ENCODE measurements around the gene C1orf174.

The C1orf174 gene

GRCh38 chr1:3902111-3902511 lies 2.0 kb upstream of the C1orf174 start:
- Histone ChIP-seq H2BK120ac (ENCODE audit: insufficient read depth, low read length, poor library complexity) (no peak overlapping the region), H3K36me3 (ENCODE audit: control insufficient read depth in 1 of 2, insufficient read depth in 2 of 2, low read length in 2 of 2) (peaks cover 0 to 2% of the 10 kb centered on the region in 2 experiments), H3K27ac (ENCODE audit: low read depth, low read length) (no peak overlapping the region), H3K23ac (ENCODE audit: low read length) (no peak overlapping the region), H3K79me2 (ENCODE audit: control insufficient read depth, insufficient read depth, low read length, poor library complexity) (peaks cover 14% of the 10 kb centered on the region), H3K14ac (ENCODE audit: low read length) (no peak overlapping the region), H3K4me3 (ENCODE audit: low read depth, low read length) (no peak overlapping the region), H2BK12ac (ENCODE audit: low read length) (no peak overlapping the region), H3K27me3 (ENCODE audit: insufficient read depth, low read length) (no peaks in the 10 kb centered on the region), H2AK5ac (ENCODE audit: low read length) (no peak overlapping the region), H3K4me2 (ENCODE audit: low read length) (no peak overlapping the region), H3K18ac (ENCODE audit: low read length) (no peak overlapping the region), H3K4me1 (ENCODE audit: control insufficient read depth in 1 of 2, insufficient read depth in 2 of 2, low read length in 2 of 2) (peaks cover 4 to 5% of the 10 kb centered on the region in 2 experiments), H3K9ac (ENCODE audit: low read length) (no peak overlapping the region), H3K79me1 (ENCODE audit: low read length) (peaks cover 16% of the 10 kb centered on the region), H2AFZ (ENCODE audit: insufficient read depth, low read length, poor library complexity) (no peak overlapping the region), H3K9me3 (ENCODE audit: insufficient read depth, low read depth, low read length) (no peaks in the 10 kb centered on the region), H4K12ac (ENCODE audit: low read depth, low read length) (no peak overlapping the region), H4K91ac (ENCODE audit: low read depth, low read length) (no peak overlapping the region), H4K8ac (ENCODE audit: low read depth, low read length) (no peak overlapping the region), H3K4ac (ENCODE audit: low read depth, low read length) (no peak overlapping the region), H2BK5ac (ENCODE audit: low read depth, low read length, poor library complexity) (no peak overlapping the region)
- WGBS (ENCODE audit: extremely low coverage, insufficient coverage, insufficient read length): no CpG with 5 or more reads among the region's 15 CpGs
- no peak for DNase-seq

GRCh38 chr1:3900969-3901529 lies 977 bp upstream of the C1orf174 start:
- Histone ChIP-seq H3K14ac (ENCODE audit: low read length) (peak overlapping the region; percentile 43), H4K12ac (ENCODE audit: low read depth, low read length) (peak overlapping the region; percentile 26), H3K4me3 (ENCODE audit: low read depth, low read length) (peak overlapping the region; percentile 94), H3K9ac (ENCODE audit: low read length) (peak overlapping the region; percentile 91), H3K36me3 (ENCODE audit: control insufficient read depth in 1 of 2, insufficient read depth in 2 of 2, low read length in 2 of 2) (peaks cover 0 to 2% of the 10 kb centered on the region in 2 experiments), H4K91ac (ENCODE audit: low read depth, low read length) (peak overlapping the region; percentile 73), H4K8ac (ENCODE audit: low read depth, low read length) (peak overlapping the region; percentile 70), H2AK5ac (ENCODE audit: low read length) (no peak overlapping the region), H2BK5ac (ENCODE audit: low read depth, low read length, poor library complexity) (peak overlapping the region; percentile 18), H3K79me2 (ENCODE audit: control insufficient read depth, insufficient read depth, low read length, poor library complexity) (peaks cover 15% of the 10 kb centered on the region), H3K23ac (ENCODE audit: low read length) (no peak overlapping the region), H3K4me2 (ENCODE audit: low read length) (peak overlapping the region; percentile 95), H3K79me1 (ENCODE audit: low read length) (peaks cover 16% of the 10 kb centered on the region), H3K18ac (ENCODE audit: low read length) (peak overlapping the region; percentile 22), H2AFZ (ENCODE audit: insufficient read depth, low read length, poor library complexity) (peak overlapping the region; percentile 39), H3K4me1 (ENCODE audit: control insufficient read depth in 1 of 2, insufficient read depth in 2 of 2, low read length in 2 of 2) (peaks cover 8 to 11% of the 10 kb centered on the region in 2 experiments), H2BK12ac (ENCODE audit: low read length) (no peak overlapping the region), H3K27ac (ENCODE audit: low read depth, low read length) (peak overlapping the region; percentile 89), H3K27me3 (ENCODE audit: insufficient read depth, low read length) (no peaks in the 10 kb centered on the region), H3K9me3 (ENCODE audit: insufficient read depth, low read depth, low read length) (no peaks in the 10 kb centered on the region), H2BK120ac (ENCODE audit: insufficient read depth, low read length, poor library complexity) (peak overlapping the region; percentile 24), H3K4ac (ENCODE audit: low read depth, low read length) (peak overlapping the region; percentile 12)
- peak; percentile 96 to 99 for DNase-seq
- no CpG with 5 or more reads among the region's 51 CpGs for WGBS (ENCODE audit: extremely low coverage, insufficient coverage, insufficient read length)

- peak overlapping the region; percentile 90 for H2BK5ac ChIP-seq (ENCODE audit: low read depth, low read length, poor library complexity)
- peak overlapping the region; percentile 95 for H4K91ac ChIP-seq (ENCODE audit: low read depth, low read length)
- peak overlapping the region; percentile 90 for H3K4ac ChIP-seq (ENCODE audit: low read depth, low read length)
- H3K4me1 ChIP-seq (ENCODE audit: control insufficient read depth in 1 of 2, insufficient read depth in 2 of 2, low read length in 2 of 2): peaks cover 10 to 15% of the 10 kb centered on the region in 2 experiments
- no peaks in the 10 kb centered on the region for H3K27me3 ChIP-seq (ENCODE audit: insufficient read depth, low read length)
- no peak overlapping the region for H3K23ac ChIP-seq (ENCODE audit: low read length)
- H3K9me3 ChIP-seq (ENCODE audit: insufficient read depth, low read depth, low read length): no peaks in the 10 kb centered on the region
- peaks cover 16% of the 10 kb centered on the region for H3K79me1 ChIP-seq (ENCODE audit: low read length)
- peak overlapping the region; percentile 75 for H3K4me2 ChIP-seq (ENCODE audit: low read length)
- H3K9ac ChIP-seq (ENCODE audit: low read length): peak overlapping the region; percentile 98
- H3K79me2 ChIP-seq (ENCODE audit: control insufficient read depth, insufficient read depth, low read length, poor library complexity): peaks cover 17% of the 10 kb centered on the region
- no CpG with 5 or more reads among the region's 26 CpGs for WGBS (ENCODE audit: extremely low coverage, insufficient coverage, insufficient read length)
- no peak overlapping the region for H2BK12ac ChIP-seq (ENCODE audit: low read length)
- peak overlapping the region; percentile 38 for H2AFZ ChIP-seq (ENCODE audit: insufficient read depth, low read length, poor library complexity)
- peak overlapping the region; percentile 93 for H3K4me3 ChIP-seq (ENCODE audit: low read depth, low read length)
- H3K27ac ChIP-seq (ENCODE audit: low read depth, low read length): peak overlapping the region; percentile 89
- peak overlapping the region; percentile 90 for H4K12ac ChIP-seq (ENCODE audit: low read depth, low read length)
- DNase-seq: no peak
- peak overlapping the region; percentile 95 for H3K18ac ChIP-seq (ENCODE audit: low read length)
- peaks cover 8 to 9% of the 10 kb centered on the region in 2 experiments for H3K36me3 ChIP-seq (ENCODE audit: control insufficient read depth in 1 of 2, insufficient read depth in 2 of 2, low read length in 2 of 2)
- H3K14ac ChIP-seq (ENCODE audit: low read length): peak overlapping the region; percentile 90
- peak overlapping the region; percentile 75 for H2BK120ac ChIP-seq (ENCODE audit: insufficient read depth, low read length, poor library complexity)
- peak overlapping the region; percentile 72 for H2AK5ac ChIP-seq (ENCODE audit: low read length)
- peak overlapping the region; percentile 96 for H4K8ac ChIP-seq (ENCODE audit: low read depth, low read length)
Observed at GRCh38 chr1:3899754-3900149, 320 bp downstream of the C1orf174 start.

GRCh38 chr1:3898994-3899753 lies 898 bp downstream of the C1orf174 start:
- Histone ChIP-seq H4K91ac (ENCODE audit: low read depth, low read length) (peak overlapping the region; percentile 95), H3K4me2 (ENCODE audit: low read length) (peak overlapping the region; percentile 75), H2BK5ac (ENCODE audit: low read depth, low read length, poor library complexity) (peak overlapping the region; percentile 90), H3K4me1 (ENCODE audit: control insufficient read depth in 1 of 2, insufficient read depth in 2 of 2, low read length in 2 of 2) (peaks cover 10 to 15% of the 10 kb centered on the region in 2 experiments), H3K14ac (ENCODE audit: low read length) (peak overlapping the region; percentile 90), H3K4me3 (ENCODE audit: low read depth, low read length) (peak overlapping the region; percentile 93), H3K9ac (ENCODE audit: low read length) (peak overlapping the region; percentile 98), H3K79me1 (ENCODE audit: low read length) (peaks cover 16% of the 10 kb centered on the region), H3K18ac (ENCODE audit: low read length) (peak overlapping the region; percentile 95), H4K8ac (ENCODE audit: low read depth, low read length) (peak overlapping the region; percentile 96), H2BK12ac (ENCODE audit: low read length) (no peak overlapping the region), H2AFZ (ENCODE audit: insufficient read depth, low read length, poor library complexity) (peak overlapping the region; percentile 38), H3K27me3 (ENCODE audit: insufficient read depth, low read length) (no peaks in the 10 kb centered on the region), H3K23ac (ENCODE audit: low read length) (no peak overlapping the region), H4K12ac (ENCODE audit: low read depth, low read length) (peak overlapping the region; percentile 90), H3K27ac (ENCODE audit: low read depth, low read length) (no peak overlapping the region), H3K4ac (ENCODE audit: low read depth, low read length) (peak overlapping the region; percentile 90), H2AK5ac (ENCODE audit: low read length) (peak overlapping the region; percentile 72), H3K36me3 (ENCODE audit: control insufficient read depth in 1 of 2, insufficient read depth in 2 of 2, low read length in 2 of 2) (peaks cover 11 to 12% of the 10 kb centered on the region in 2 experiments), H3K9me3 (ENCODE audit: insufficient read depth, low read depth, low read length) (no peaks in the 10 kb centered on the region), H3K79me2 (ENCODE audit: control insufficient read depth, insufficient read depth, low read length, poor library complexity) (peaks cover 17% of the 10 kb centered on the region), H2BK120ac (ENCODE audit: insufficient read depth, low read length, poor library complexity) (peak overlapping the region; percentile 75)
- no peak for DNase-seq
- WGBS (ENCODE audit: extremely low coverage, insufficient coverage, insufficient read length): no CpG with 5 or more reads among the region's 10 CpGs
